Daoy (cell line): ENCODE results near the gene OCA2. TPM values are rescaled to one million over a fixed set of nuclear protein-coding genes. Genes with fewer than 3 reads are reported as not detected.

Source experiments
- DNase-seq: peaks from one replicate; pipeline ENCODE4 v3.0.0-alpha.2; 2015; ENCODE audit warnings: low read depth
- total RNA-seq: library from RNA; depleted of rRNA; stranded (reverse); fragments of >200 nt; shearing (Covaris generic); gene quantifications from 2 replicates; pipeline ENCODE4 v1.2.3, GENCODE V29; 2014

OCA2 gene
- total RNA-seq, 1 experiment from 2014 or later: not detected

GRCh38 chr15:28003302-28004037 is 95.6 kb downstream of the OCA2 start:
- DNase-seq: no peak

GRCh38 chr15:28002867-28003266 is 96.2 kb downstream of the OCA2 start:
- DNase-seq: no peak

- DNase-seq: no peak
Observed at GRCh38 chr15:28002136-28002861, 96.8 kb downstream of the OCA2 start.

- DNase-seq: no peak
Observed at GRCh38 chr15:28001641-28002040, 97.5 kb downstream of the OCA2 start.

- no peak for DNase-seq
Observed at GRCh38 chr15:27993996-27994780, 104.9 kb downstream of the OCA2 start.

GRCh38 chr15:27993544-27993943 is 105.6 kb downstream of the OCA2 start:
- no peak for DNase-seq

GRCh38 chr15:27990521-27991515 is 108.3 kb downstream of the OCA2 start:
- no peak for DNase-seq

- no peak for DNase-seq
Observed at GRCh38 chr15:27989838-27990237, 109.3 kb downstream of the OCA2 start.

- DNase-seq: no peak
Observed at GRCh38 chr15:27989427-27989826, 109.7 kb downstream of the OCA2 start.

- no peak for DNase-seq
Observed at GRCh38 chr15:27985099-27985498, 114.0 kb downstream of the OCA2 start.

- no peak for DNase-seq
Observed at GRCh38 chr15:27983496-27983895, 115.6 kb downstream of the OCA2 start.

- no peak for DNase-seq
Observed at GRCh38 chr15:27977696-27978095, 121.4 kb downstream of the OCA2 start.

- DNase-seq: no peak
Observed at GRCh38 chr15:27973886-27974285, 125.2 kb downstream of the OCA2 start.

GRCh38 chr15:27970661-27971392 is 128.3 kb downstream of the OCA2 start:
- no peak for DNase-seq

GRCh38 chr15:27967541-27967940 is 131.6 kb downstream of the OCA2 start:
- DNase-seq: no peak

GRCh38 chr15:27965546-27965945 is 133.6 kb downstream of the OCA2 start:
- DNase-seq: no peak

GRCh38 chr15:27961801-27962200 is 137.3 kb downstream of the OCA2 start:
- DNase-seq: no peak

- peak; percentile 6 for DNase-seq
Observed at GRCh38 chr15:27958911-27959578, 140.1 kb downstream of the OCA2 start.

- peak; percentile 23 for DNase-seq
Observed at GRCh38 chr15:27956285-27956684, 142.8 kb downstream of the OCA2 start.

GRCh38 chr15:27955087-27955486 is 144.0 kb downstream of the OCA2 start:
- no peak for DNase-seq
